Measurements from ENCODE around the gene PLXND1.

GRCh38 chr3:129623447-129624118, 17.1 kb upstream of the PLXND1 start:
- no peak for TF ChIP-seq CTCF (conservative IDR thresholded peaks at IDR 0.05 in 1 of 2, IDR thresholded peaks at IDR 0.05 in 1 of 2; ENCODE audit: low read depth in 1 of 2, low read length in 2 of 2)
- no peak for TF ChIP-seq EZH2 (IDR thresholded peaks at IDR 0.05; ENCODE audit: low read length, missing control alignments)

Data from fibroblast of lung (primary cell).